Activated CD4-positive, alpha-beta T cell treated with anti-CD3 and anti-CD28 coated beads, Interleukin-2, amount 10 ng/mL, durations not matched to agents 24 days and 14 days (primary cell): Measurements from ENCODE around the gene KPNA1. TPM values are rescaled to one million over a fixed set of nuclear protein-coding genes. Genes with fewer than 3 reads are reported as not detected.
A peak's percentile ranks its signal among the peaks of the same experiment; 100 is the strongest.
"Not testable (repeated sequence)": the region's sequence is repeated elsewhere in the genome, so short reads cannot be mapped to it uniquely, and the experiment has no call there.

Experiments used
- DNase-seq: peaks from one replicate; pipeline ENCODE4 v3.0.0; 2022
- H3K27ac Mint-ChIP-seq: one replicate; pipeline ENCODE4 v1.8.0; 2022; ENCODE audit warnings: mild to moderate bottlenecking, mixed read lengths
- H3K27me3 Mint-ChIP-seq: one replicate; pipeline ENCODE4 v1.8.0; 2022; ENCODE audit warnings: mixed read lengths
- H3K36me3 Mint-ChIP-seq: one replicate; pipeline ENCODE4 v1.8.0; 2022; ENCODE audit warnings: low read depth, mild to moderate bottlenecking, mixed read lengths
- H3K4me1 Mint-ChIP-seq: one replicate; pipeline ENCODE4 v1.8.0; 2021; ENCODE audit warnings: mixed read lengths
- H3K4me3 Mint-ChIP-seq: one replicate; pipeline ENCODE4 v1.8.0; 2022; ENCODE audit warnings: mild to moderate bottlenecking, moderate library complexity, mixed read lengths
- H3K9me3 Mint-ChIP-seq: one replicate; pipeline ENCODE4 v1.8.0; 2021; ENCODE audit warnings: mixed read lengths
- intact Hi-C: fragments of 100-400 bp; cut with micrococcal nuclease; formaldehyde crosslinking; loops from one replicate; pipeline ENCODE4 v1.15.1; 2023
- total RNA-seq: library from RNA; stranded (reverse); gene quantifications from 2 replicates; pipeline ENCODE4 v1.2.3, GENCODE V29; 2022

Gene KPNA1
- total RNA-seq, 1 donor from 2014 or later: 78.4 TPM

DNA sequence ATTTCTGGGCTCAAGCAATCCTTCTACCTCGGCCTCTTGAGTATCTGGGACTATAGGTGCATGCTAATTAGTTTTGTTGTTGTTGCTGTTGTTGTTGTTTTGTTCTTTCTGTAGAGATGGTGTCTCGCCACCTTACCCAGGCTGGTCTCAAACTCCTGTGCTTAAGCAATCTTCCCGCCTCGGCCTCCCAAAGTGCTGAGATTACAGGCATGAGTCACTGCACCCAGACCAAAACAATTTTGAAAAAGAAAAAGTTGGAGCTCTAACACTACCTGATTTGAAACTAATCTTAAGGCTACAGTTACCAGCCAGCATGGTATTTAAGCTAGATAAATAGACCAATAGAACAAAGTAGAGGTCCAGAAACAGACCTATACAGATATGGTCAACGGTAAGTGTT, 29.8 kb downstream of the KPNA1 start:
- no peaks in the 10 kb centered on the region for H3K9me3 Mint-ChIP-seq
- peaks cover 23% of the 10 kb centered on the region for H3K36me3 Mint-ChIP-seq
- DNase-seq: no peak
- H3K4me1 Mint-ChIP-seq: peaks cover 41% of the 10 kb centered on the region
- H3K4me3 Mint-ChIP-seq: no peak overlapping the region
- H3K27ac Mint-ChIP-seq: peak overlapping the region; percentile 54
- H3K27me3 Mint-ChIP-seq: no peaks in the 10 kb centered on the region
- intact Hi-C loops: loop anchor here (5.0 kb wide), 1 partner anchor 383 kb away; no protein-coding TSS in a partner anchor

DNA sequence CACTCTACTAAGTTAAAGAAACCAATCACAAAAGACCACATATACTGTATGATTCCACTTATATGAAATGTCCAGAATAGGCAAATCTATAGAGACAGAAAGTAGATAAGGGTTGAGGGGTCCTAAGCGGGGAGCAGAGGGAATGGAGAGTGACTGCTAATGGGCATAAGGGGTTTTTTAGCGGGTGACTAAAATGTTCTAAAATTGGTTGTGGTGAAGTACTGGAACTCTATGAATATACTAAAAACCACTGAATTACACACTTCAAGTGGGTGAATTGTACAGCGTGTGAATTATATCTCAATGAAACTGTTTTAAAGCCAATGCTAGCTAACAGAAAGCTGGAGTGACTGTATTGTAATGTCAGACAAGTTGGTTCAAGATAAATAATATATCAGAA, 33.3 kb downstream of the KPNA1 start:
- intact Hi-C loops: loop anchor here (5.0 kb wide), 1 partner anchor 379 kb away; no protein-coding TSS in a partner anchor
- H3K27me3 Mint-ChIP-seq: no peaks in the 10 kb centered on the region
- H3K27ac Mint-ChIP-seq: no peak overlapping the region
- no peak overlapping the region for H3K4me3 Mint-ChIP-seq
- H3K4me1 Mint-ChIP-seq: peaks cover 30% of the 10 kb centered on the region
- no peaks in the 10 kb centered on the region for H3K9me3 Mint-ChIP-seq
- H3K36me3 Mint-ChIP-seq: peaks cover 17% of the 10 kb centered on the region
- DNase-seq: no peak

DNA sequence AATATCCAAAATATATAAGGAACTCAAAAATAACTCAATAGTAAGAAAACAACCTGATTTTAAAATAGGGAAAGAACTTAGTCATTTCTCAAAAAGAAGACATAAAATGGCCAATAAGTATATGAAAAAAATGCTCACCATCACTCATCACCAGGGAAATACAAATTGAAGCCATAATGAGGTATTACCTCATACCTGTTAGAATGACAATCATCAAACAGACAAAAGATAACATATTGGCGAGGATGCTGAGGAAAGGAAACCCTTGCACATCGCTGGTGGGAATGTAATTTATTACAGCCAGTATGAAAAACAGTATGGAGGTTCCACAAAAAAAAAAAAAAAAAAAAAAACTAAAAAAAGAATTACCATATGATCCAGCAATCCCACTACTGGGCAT, 38.2 kb downstream of the KPNA1 start:
- intact Hi-C loops: no loop called here
- H3K4me3 Mint-ChIP-seq: no peak overlapping the region
- H3K27me3 Mint-ChIP-seq: no peaks in the 10 kb centered on the region
- H3K9me3 Mint-ChIP-seq: no peaks in the 10 kb centered on the region
- H3K36me3 Mint-ChIP-seq: peaks cover 21% of the 10 kb centered on the region
- H3K4me1 Mint-ChIP-seq: peaks cover 19% of the 10 kb centered on the region
- DNase-seq: no peak
- H3K27ac Mint-ChIP-seq: no peak overlapping the region

DNA sequence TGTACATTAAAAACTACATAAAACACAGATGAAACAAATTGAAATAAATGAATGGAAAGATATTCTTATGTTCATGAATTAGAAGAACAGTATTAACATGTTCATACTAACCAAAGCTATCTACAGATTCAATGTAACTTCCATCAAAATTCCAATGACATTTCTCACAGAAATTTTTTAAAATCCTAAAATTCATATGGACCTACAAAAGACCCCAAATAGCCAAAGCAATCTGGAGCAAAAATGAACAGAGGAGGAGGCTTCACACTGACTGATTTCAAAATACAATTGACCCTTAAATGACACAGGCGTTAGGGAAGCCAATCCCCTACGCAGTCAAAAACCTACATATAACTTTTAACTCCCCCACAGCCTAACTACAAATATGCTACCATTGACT, 39.4 kb downstream of the KPNA1 start:
- Mint-ChIP-seq H3K36me3 (peaks cover 21% of the 10 kb centered on the region), H3K27ac (no peak overlapping the region), H3K4me3 (no peak overlapping the region), H3K4me1 (peaks cover 14% of the 10 kb centered on the region), H3K27me3 (no peaks in the 10 kb centered on the region), H3K9me3 (no peaks in the 10 kb centered on the region)
- DNase-seq: no peak
- intact Hi-C loops: no loop called here

DNA sequence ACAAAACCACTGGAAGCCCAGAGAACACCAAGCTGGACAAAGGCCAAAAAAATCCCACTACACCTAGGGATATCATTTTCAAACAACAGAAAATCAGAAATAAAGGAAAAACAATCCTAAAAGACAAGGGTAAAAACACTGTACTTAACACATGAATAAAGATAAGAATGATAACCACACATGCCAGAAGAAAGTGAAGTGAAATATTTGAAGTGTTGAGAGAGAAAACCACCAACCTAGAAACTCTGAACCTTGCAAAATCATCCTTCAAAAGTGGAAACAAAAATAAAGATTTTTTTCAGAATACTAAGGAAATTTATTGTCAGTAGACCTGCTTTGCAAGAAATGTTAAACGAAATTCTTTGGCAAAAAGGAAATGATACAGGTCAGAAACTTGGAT, 45.1 kb downstream of the KPNA1 start:
- Mint-ChIP-seq H3K27ac (no peak overlapping the region), H3K27me3 (no peaks in the 10 kb centered on the region), H3K36me3 (peaks cover 23% of the 10 kb centered on the region), H3K4me1 (peaks cover 26% of the 10 kb centered on the region), H3K4me3 (no peak overlapping the region), H3K9me3 (no peaks in the 10 kb centered on the region)
- no peak for DNase-seq
- intact Hi-C loops: no loop called here

DNA sequence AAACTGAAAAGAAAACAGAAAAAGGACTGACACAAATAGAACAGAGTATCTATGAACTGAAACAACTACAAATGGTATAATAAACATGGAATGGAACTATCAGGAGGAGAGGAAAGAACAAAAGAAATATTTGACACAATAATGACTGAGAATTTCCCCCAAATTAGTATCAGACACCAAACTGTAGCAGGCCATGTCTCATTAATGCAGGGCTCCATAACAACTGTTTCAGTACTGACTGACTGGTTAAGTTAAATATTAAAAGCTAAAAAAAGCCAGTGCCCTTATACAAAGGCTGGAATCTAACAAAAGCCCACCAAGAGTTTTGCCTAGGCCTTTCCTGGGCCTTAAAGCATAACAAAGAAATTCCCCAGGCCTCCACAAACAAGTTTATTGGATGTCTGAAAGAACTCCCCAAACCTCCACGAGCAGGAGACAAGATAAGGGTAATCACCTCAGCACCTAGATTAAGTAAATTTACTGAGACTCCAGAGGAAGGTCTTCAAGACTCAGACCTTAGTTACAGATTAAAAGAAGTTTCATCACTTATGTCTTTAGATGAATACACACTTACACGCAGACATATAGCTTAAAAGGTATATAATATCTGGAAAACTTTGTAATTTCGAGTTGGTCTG, 45.7 kb downstream of the KPNA1 start:
- DNase-seq: no peak
- intact Hi-C loops: no loop called here
- Mint-ChIP-seq H3K27me3 (no peaks in the 10 kb centered on the region), H3K27ac (no peak overlapping the region), H3K4me1 (peaks cover 28% of the 10 kb centered on the region), H3K4me3 (no peak overlapping the region), H3K36me3 (peaks cover 18% of the 10 kb centered on the region), H3K9me3 (no peaks in the 10 kb centered on the region)

DNA sequence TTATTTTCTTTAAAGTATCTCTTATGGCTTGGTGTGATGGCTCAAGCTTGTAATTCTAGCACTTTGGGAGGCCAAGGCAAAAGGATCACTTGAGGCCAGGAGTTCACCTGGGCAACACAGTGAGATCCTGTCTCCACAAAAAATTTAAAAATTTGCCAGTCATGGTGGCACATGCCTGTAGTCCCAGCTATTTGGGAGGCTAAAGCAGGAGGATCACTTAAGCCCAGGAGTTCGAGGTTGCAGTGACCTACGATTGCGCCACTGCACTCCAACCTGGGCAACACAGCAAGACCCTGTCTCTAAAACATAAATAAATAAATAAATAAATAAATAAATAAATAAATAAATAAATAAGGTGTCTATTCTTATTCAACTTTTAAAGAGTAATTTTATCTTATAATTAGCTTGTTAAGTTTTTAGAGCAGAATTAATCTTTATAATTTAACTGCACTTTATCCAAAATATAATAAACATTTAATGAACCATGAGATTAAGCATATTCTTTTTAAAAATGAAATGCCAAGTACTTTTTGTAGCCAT, 48.0 kb downstream of the KPNA1 start:
- Mint-ChIP-seq H3K9me3 (no peaks in the 10 kb centered on the region), H3K27me3 (no peaks in the 10 kb centered on the region), H3K36me3 (peaks cover 28% of the 10 kb centered on the region), H3K4me1 (peaks cover 17% of the 10 kb centered on the region), H3K27ac (no peak overlapping the region), H3K4me3 (no peak overlapping the region)
- DNase-seq: no peak
- intact Hi-C loops: no loop called here

DNA sequence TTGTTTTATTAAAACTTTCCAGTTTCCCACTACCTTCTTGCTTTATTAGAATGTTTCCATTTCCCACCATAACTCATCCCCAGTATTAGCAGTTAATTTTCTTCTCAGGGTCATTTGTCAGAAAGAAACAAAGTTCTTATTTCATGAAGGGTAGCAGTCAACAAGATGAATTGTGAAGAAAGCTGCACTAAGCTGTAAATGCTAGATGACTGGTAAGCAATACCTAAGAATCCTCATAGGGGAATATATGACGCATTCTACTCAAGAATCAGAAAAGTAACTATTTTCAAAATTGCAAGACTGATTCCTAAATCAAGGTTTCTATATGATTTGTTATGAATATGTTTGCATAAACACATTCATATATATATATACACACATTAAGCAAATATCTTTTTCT, 50.1 kb downstream of the KPNA1 start:
- Mint-ChIP-seq H3K4me1 (peaks cover 14% of the 10 kb centered on the region), H3K9me3 (no peaks in the 10 kb centered on the region)
- intact Hi-C loops: no loop called here

DNA sequence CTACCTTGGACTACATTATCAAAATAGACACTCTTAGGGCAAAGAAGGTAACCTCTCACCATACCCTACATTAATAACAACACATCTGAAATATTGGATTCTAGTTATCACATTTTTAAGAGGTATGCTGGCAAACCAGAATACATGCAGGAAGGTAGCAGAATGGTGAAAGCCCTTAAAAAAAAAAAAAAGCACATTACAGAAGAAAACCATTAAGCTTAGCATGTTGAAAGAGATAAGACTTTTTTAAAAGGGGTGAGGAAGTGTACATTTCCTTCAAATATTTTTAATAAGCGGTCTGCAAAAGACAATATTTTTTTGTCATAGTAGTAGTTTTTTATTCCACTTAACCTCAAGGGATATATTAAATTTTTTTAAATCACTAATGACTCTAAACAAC, 52.3 kb downstream of the KPNA1 start:
- H3K9me3 Mint-ChIP-seq: no peaks in the 10 kb centered on the region
- DNase-seq: no peak
- H3K27me3 Mint-ChIP-seq: no peaks in the 10 kb centered on the region
- H3K4me3 Mint-ChIP-seq: no peak overlapping the region
- no peak overlapping the region for H3K27ac Mint-ChIP-seq
- peaks cover 39% of the 10 kb centered on the region for H3K36me3 Mint-ChIP-seq
- H3K4me1 Mint-ChIP-seq: peaks cover 4% of the 10 kb centered on the region
- intact Hi-C loops: no loop called here

More for the DNA sequence above, 50.1 kb downstream of the KPNA1 start:
- no peak for DNase-seq
- H3K27ac Mint-ChIP-seq: no peak overlapping the region
- H3K4me3 Mint-ChIP-seq: no peak overlapping the region
- peaks cover 34% of the 10 kb centered on the region for H3K36me3 Mint-ChIP-seq
- H3K27me3 Mint-ChIP-seq: no peaks in the 10 kb centered on the region

DNA sequence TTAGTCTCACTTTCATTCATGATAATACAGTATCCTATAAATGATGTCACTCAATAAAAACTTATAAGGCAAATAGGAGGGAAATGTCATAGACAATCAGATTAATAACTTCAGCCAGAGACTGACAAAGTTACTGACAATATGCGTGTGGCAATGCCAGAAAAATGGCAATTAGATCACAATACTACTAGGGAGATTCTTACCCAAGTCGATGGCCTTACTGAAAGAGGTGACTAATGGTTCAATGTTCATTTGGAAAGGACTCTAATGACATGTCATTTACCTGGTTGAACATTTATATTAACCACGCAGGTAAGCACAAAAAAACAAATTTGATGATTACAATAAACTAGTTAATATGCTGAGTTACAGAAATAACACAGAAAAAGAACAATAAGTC, 52.9 kb downstream of the KPNA1 start:
- no peak overlapping the region for H3K4me3 Mint-ChIP-seq
- peaks cover 4% of the 10 kb centered on the region for H3K4me1 Mint-ChIP-seq
- DNase-seq: no peak
- H3K9me3 Mint-ChIP-seq: no peaks in the 10 kb centered on the region
- H3K36me3 Mint-ChIP-seq: peaks cover 36% of the 10 kb centered on the region
- intact Hi-C loops: no loop called here
- H3K27ac Mint-ChIP-seq: no peak overlapping the region
- no peaks in the 10 kb centered on the region for H3K27me3 Mint-ChIP-seq

DNA sequence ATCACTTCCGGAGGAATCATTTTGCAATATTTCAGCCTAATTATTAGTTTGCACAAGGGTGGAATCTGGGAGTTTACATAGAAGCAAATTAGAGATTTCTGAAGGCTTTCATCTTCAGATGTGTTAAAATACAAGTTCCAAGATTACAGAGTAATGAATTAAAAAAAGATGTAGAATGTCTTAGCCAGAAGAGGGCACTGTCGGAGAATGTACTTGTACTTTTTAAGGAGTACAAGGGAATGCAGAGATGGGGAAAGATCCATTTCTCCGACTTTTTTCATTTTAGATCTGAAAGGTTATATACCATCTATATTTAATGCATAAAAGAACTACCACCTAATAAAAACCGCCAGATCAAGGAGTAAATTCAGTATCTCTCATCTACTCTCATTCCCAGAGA, 55.7 kb downstream of the KPNA1 start:
- intact Hi-C loops: loop anchor here (1.0 to 5.0 kb wide), 3 partner anchors 53 to 220 kb away; partner anchors contain the start of gene KPNA1
- Mint-ChIP-seq H3K4me1 (peaks cover 2% of the 10 kb centered on the region), H3K4me3 (no peak overlapping the region), H3K9me3 (no peaks in the 10 kb centered on the region), H3K36me3 (peaks cover 38% of the 10 kb centered on the region), H3K27me3 (no peaks in the 10 kb centered on the region), H3K27ac (no peak overlapping the region)
- no peak for DNase-seq

DNA sequence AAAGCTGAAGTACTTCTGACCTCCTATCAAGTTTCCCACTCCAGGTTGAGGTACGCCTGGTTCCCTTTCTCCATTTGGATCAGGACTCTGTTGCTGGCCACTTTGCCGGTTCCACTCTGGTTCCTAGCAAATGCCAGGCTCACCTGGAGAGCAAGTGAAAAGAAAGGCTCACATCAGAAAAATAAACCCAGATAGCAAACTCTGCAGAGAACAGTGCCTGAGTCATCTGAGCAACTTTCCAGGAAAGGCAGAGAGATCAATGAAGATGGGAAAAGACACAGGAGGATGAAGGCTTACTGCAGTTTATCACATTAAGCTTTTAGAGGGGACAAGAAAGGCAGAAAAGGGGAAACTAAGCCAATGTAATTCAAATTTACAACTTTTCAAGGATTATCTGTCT, 57.0 kb downstream of the KPNA1 start:
- Mint-ChIP-seq H3K4me3 (no peak overlapping the region), H3K36me3 (peaks cover 37% of the 10 kb centered on the region), H3K9me3 (no peaks in the 10 kb centered on the region), H3K27ac (no peak overlapping the region), H3K27me3 (no peaks in the 10 kb centered on the region), H3K4me1 (peaks cover 2% of the 10 kb centered on the region)
- DNase-seq: no peak
- intact Hi-C loops: loop anchor here (2.0 to 5.0 kb wide), 2 partner anchors 55 to 77 kb away; partner anchors contain the start of gene KPNA1

DNA sequence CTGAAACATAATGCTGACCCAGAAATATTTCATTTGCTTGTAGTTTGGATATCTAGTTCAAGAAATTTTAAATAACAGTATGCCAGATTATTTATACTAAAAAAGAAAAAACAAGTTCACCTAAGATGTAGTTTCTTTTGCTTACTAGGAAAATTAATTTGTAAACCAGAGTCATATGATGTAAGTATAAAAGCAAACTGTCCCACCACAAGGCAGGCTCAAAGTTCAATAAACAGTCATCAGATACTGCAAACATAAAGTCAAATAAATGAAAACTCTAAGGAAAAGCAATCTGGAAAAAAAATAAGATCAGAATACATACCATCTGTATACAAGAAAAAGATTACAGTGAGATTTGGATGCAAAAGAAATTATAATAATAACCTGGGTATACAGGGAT, 58.7 kb downstream of the KPNA1 start:
- Mint-ChIP-seq H3K36me3 (peaks cover 31% of the 10 kb centered on the region), H3K9me3 (no peaks in the 10 kb centered on the region), H3K4me1 (peaks cover 2% of the 10 kb centered on the region), H3K27me3 (no peaks in the 10 kb centered on the region), H3K27ac (no peak overlapping the region), H3K4me3 (no peak overlapping the region)
- intact Hi-C loops: loop anchor here (5.0 kb wide), 1 partner anchor 56 kb away; the partner anchor contains the start of gene KPNA1
- DNase-seq: no peak

DNA sequence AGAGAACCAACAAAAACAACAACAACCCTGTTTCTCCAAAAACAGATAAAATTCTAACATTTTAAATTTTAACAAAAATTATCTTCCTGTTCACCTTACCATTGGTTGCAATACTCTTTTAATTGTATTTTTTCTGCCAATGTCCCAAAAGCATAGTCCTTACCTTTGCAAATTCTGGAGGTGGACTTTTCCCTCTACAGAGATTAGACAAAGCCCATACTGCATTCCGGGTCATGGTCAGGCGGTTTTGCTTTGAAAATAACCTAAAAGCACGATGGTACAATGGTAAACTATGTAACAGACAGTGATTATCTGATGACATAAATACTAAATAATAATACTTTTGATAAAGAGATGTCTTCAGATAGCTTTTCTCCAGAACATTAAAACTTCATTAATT, 63.4 kb downstream of the KPNA1 start:
- H3K4me1 Mint-ChIP-seq: no peaks in the 10 kb centered on the region
- H3K27ac Mint-ChIP-seq: no peak overlapping the region
- DNase-seq: no peak
- H3K9me3 Mint-ChIP-seq: peaks cover 8% of the 10 kb centered on the region
- intact Hi-C loops: no loop called here
- H3K4me3 Mint-ChIP-seq: no peak overlapping the region
- peaks cover 57% of the 10 kb centered on the region for H3K36me3 Mint-ChIP-seq
- H3K27me3 Mint-ChIP-seq: no peaks in the 10 kb centered on the region

DNA sequence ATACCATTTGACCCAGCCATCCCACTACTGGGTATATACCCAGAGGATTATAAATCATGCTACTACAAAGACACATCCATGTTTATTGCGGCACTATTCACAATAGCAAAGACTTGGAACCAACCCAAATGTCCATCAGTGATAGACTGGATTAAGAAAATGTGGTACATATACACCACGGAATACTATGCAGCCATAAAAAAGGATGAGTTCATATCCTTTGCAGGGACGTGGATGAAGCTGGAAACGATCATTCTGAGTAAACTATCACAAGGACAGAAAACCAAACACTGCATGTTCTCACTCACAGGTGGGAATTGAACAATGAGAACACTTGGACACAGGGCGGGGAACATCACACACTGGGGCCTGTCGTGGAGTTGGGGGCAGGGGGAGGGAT, 66.5 kb downstream of the KPNA1 start:
- Mint-ChIP-seq H3K36me3 (peaks cover 77% of the 10 kb centered on the region), H3K9me3 (peaks cover 17% of the 10 kb centered on the region)
- H3K4me3 Mint-ChIP-seq, H3K27me3 Mint-ChIP-seq, DNase-seq, H3K4me1 Mint-ChIP-seq, H3K27ac Mint-ChIP-seq, intact Hi-C loops: not testable (repeated sequence)
